GM23338 (cell line): ENCODE measurements around the gene CLSTN1. TPM values are rescaled to one million over a fixed set of nuclear protein-coding genes. Genes with fewer than 3 reads are reported as not detected.

ENCODE experiments used
- ATAC-seq: fragments of 200-7000 bp; cut with Tn5 transposase; 3 replicates; pipeline ENCODE4 v1.9.1; 2020
- DNase-seq: peaks from one replicate; pipeline ENCODE4 v3.0.0-alpha.2; 2015; ENCODE audit warnings: low spot score
- H2AFZ ChIP-seq: fragments of 200-600 bp; sonication (generic); 2 replicates; pipeline ENCODE4 v1.8.0; 2016; ENCODE audit warnings: antibody characterized with exemption, mild to moderate bottlenecking, moderate library complexity
- H3F3A ChIP-seq: fragments of 200-600 bp; sonication (generic); replicated peaks from 2 replicates; pipeline ENCODE4 v1.8.0; 2017; ENCODE audit warnings: antibody characterized with exemption, mixed run types, low read depth
- H3K27ac ChIP-seq: fragments of 200-600 bp; sonication (generic); 2 replicates; pipeline ENCODE4 v1.6.1; 2016; ENCODE audit warnings: low read depth
- H3K27me3 ChIP-seq: fragments of 200-600 bp; sonication (generic); 2 replicates; pipeline ENCODE4 v1.8.0; 2016; ENCODE audit warnings: mild to moderate bottlenecking, mixed run types, moderate library complexity; ENCODE audit not compliant: insufficient read depth
- H3K36me3 ChIP-seq: fragments of 200-600 bp; sonication (generic); 2 replicates; pipeline ENCODE4 v1.8.0; 2016; ENCODE audit warnings: mild to moderate bottlenecking; ENCODE audit not compliant: insufficient read depth
- H3K4me1 ChIP-seq: fragments of 200-600 bp; sonication (generic); 2 replicates; pipeline ENCODE4 v1.8.0; 2016; ENCODE audit warnings: mild to moderate bottlenecking, moderate library complexity; ENCODE audit not compliant: insufficient read depth
- H3K4me2 ChIP-seq: fragments of 200-600 bp; sonication (generic); 2 replicates; pipeline ENCODE4 v1.7.1; 2017; ENCODE audit warnings: mixed run types
- H3K4me3 ChIP-seq: fragments of 200-600 bp; sonication (generic); 2 replicates; pipeline ENCODE4 v1.6.1; 2016; ENCODE audit warnings: mixed run types
- H3K79me2 ChIP-seq: fragments of 200-600 bp; sonication (generic); replicated peaks from 2 replicates; pipeline ENCODE4 v1.8.0; 2017; ENCODE audit warnings: mild to moderate bottlenecking; ENCODE audit not compliant: insufficient read depth
- H3K9me2 ChIP-seq: fragments of 200-600 bp; sonication (generic); 2 replicates; pipeline ENCODE4 v1.8.0; 2017; ENCODE audit not compliant: insufficient read depth
- H4K20me1 ChIP-seq: fragments of 200-600 bp; sonication (generic); replicated peaks from 2 replicates; pipeline ENCODE4 v1.8.0; 2017; ENCODE audit warnings: mild to moderate bottlenecking; ENCODE audit not compliant: insufficient read depth
- H3K27ac Mint-ChIP-seq: 2 replicates; pipeline ENCODE4 v1.8.0; 2020; ENCODE audit warnings: inconsistent platforms, mild to moderate bottlenecking, moderate library complexity, mixed read lengths
- H3K27me3 Mint-ChIP-seq: 3 replicates; pipeline ENCODE4 v1.8.0; 2022; ENCODE audit warnings: low read depth, mild to moderate bottlenecking, moderate library complexity, mixed read lengths, inconsistent platforms; ENCODE audit not compliant: insufficient read depth, poor library complexity
- H3K36me3 Mint-ChIP-seq: 3 replicates; pipeline ENCODE4 v1.8.0; 2021; ENCODE audit warnings: low read depth, mild to moderate bottlenecking, inconsistent platforms, moderate library complexity, mixed read lengths
- H3K4me1 Mint-ChIP-seq: 3 replicates; pipeline ENCODE4 v1.8.0; 2020; ENCODE audit warnings: mild to moderate bottlenecking, inconsistent platforms, mixed read lengths
- H3K4me3 Mint-ChIP-seq: 3 replicates; pipeline ENCODE4 v1.8.0; 2021; ENCODE audit warnings: moderate library complexity, mild to moderate bottlenecking, inconsistent platforms, mixed read lengths
- H3K9me3 Mint-ChIP-seq: 3 replicates; pipeline ENCODE4 v1.8.0; 2020; ENCODE audit warnings: moderate library complexity, mild to moderate bottlenecking, inconsistent platforms, mixed read lengths
- CREB1 ChIP-seq: fragments of 250-450 bp; sonication (Bioruptor Pico); IDR thresholded peaks from 2 replicates; pipeline ENCODE4 v1.5.0; 2020; ENCODE audit warnings: low read depth, mild to moderate bottlenecking, moderate library complexity
- EZH2 ChIP-seq: fragments of 200-600 bp; sonication (generic); IDR thresholded peaks from one replicate; pipeline ENCODE4 v1.8.0; 2017; ENCODE audit warnings: antibody characterized with exemption, mild to moderate bottlenecking, low read depth; ENCODE audit not compliant: unreplicated experiment
- EZH2phosphoT487 ChIP-seq: fragments of 200-600 bp; sonication (generic); IDR thresholded peaks from one replicate; pipeline ENCODE4 v1.8.1; 2018; ENCODE audit warnings: antibody characterized with exemption; ENCODE audit not compliant: unreplicated experiment
- JUNB ChIP-seq: IDR thresholded peaks from one replicate; pipeline ENCODE4 v1.6.1; 2016; ENCODE audit warnings: antibody characterized with exemption; ENCODE audit not compliant: unreplicated experiment
- NANOG ChIP-seq: IDR thresholded peaks from 2 replicates; pipeline ENCODE4 v1.6.1; 2016; ENCODE audit warnings: antibody characterized with exemption, borderline replicate concordance
- POLR2AphosphoS5 ChIP-seq: IDR thresholded peaks from 2 replicates; pipeline ENCODE4 v1.6.1; 2016; ENCODE audit warnings: antibody characterized with exemption, low read depth
- STAT1 ChIP-seq: IDR thresholded peaks from one replicate; pipeline ENCODE4 v1.6.1; 2016; ENCODE audit warnings: antibody characterized with exemption; ENCODE audit not compliant: unreplicated experiment
- ZNF114 ChIP-seq: fragments of 250-450 bp; sonication (Bioruptor Pico); IDR thresholded peaks from 2 replicates; pipeline ENCODE4 v1.5.0; 2020; ENCODE audit warnings: mild to moderate bottlenecking, moderate library complexity
- ZNF331 ChIP-seq: fragments of 250-450 bp; sonication (Bioruptor Pico); IDR thresholded peaks from 2 replicates; pipeline ENCODE4 v1.5.0; 2020; ENCODE audit warnings: low read depth, mild to moderate bottlenecking, moderate library complexity
- polyA plus RNA-seq: library from polyadenylated mRNA; unstranded; fragments of >200 nt; fragmentation: Nextera tagmentation; extraction: Ambion mirVana; gene quantifications from 2 replicates; pipeline ENCODE4 v1.2.1, GENCODE V29; 2016
- total RNA-seq: library from RNA; depleted of rRNA; stranded (reverse); fragments of >200 nt; shearing (Covaris generic); gene quantifications from 2 replicates; pipeline ENCODE4 v1.2.3, GENCODE V29; 2014
- TF ChIP-seq, protein P1 (sequence below): IDR thresholded peaks from one replicate; pipeline ENCODE4 v1.6.1; 2018; ENCODE audit warnings: antibody characterized with exemption; ENCODE audit not compliant: unreplicated experiment
- TF ChIP-seq, protein P2 (sequence below), 2 experiments: fragments of 200-600 bp in 1 of 2; sonication (generic) in 1 of 2; conservative IDR thresholded peaks; 2 replicates each; pipeline versions ENCODE4 v1.5.1 to v1.6.1; 2016 to 2017; ENCODE audit warnings: antibody characterized with exemption in 2 of 2, low read depth in 2 of 2, mild to moderate bottlenecking in 2 of 2, moderate library complexity in 1 of 2
- TF ChIP-seq, protein P3 (sequence below): IDR thresholded peaks from 2 replicates; pipeline ENCODE4 v1.6.1; 2016; ENCODE audit warnings: antibody characterized with exemption

Gene CLSTN1
- total and polyA plus RNA-seq, 2 experiments from 2014 or later = 38.5 to 66.2 TPM

DNA sequence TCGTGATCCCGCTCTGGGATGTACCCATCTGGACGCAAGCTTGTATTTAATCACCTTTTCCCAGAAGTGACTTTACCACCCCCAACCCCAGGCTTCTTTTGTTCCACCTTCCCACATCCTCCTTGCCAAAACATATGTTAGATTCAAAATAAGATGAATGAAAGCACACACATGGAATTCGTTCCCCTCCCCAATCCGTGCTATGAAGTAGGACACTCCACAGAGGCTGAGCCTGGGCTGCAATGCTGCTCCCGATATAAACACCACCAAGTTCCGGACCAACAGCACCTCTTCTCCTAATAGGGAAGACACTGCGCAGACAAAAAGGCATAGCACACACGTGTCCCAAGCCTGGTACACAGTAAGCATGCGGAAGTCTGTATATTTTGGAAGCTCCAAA is 86.1 kb downstream of the CLSTN1 start:
- H3K4me2 ChIP-seq = no peak overlapping the region
- Mint-ChIP-seq H3K4me1 (no peaks in the 10 kb centered on the region), H3K36me3 (peaks cover 82% of the 10 kb centered on the region), H3K27me3 (peaks cover 5% of the 10 kb centered on the region), H3K27ac (no peak overlapping the region), H3K9me3 (peaks cover 6% of the 10 kb centered on the region; the same call in 1 of the 3 replicates), H3K4me3 (no peak overlapping the region)
- peak overlapping the region; percentile 19; the same call in 1 of the 2 replicates for H3K27ac ChIP-seq
- ATAC-seq (no peak), DNase-seq (no peak)
- TF ChIP-seq JUNB = no peak
- TF ChIP-seq STAT1 = no peak
- no peak for TF ChIP-seq EZH2
- TF ChIP-seq EZH2phosphoT487 = no peak
- TF ChIP-seq, protein P1, sequence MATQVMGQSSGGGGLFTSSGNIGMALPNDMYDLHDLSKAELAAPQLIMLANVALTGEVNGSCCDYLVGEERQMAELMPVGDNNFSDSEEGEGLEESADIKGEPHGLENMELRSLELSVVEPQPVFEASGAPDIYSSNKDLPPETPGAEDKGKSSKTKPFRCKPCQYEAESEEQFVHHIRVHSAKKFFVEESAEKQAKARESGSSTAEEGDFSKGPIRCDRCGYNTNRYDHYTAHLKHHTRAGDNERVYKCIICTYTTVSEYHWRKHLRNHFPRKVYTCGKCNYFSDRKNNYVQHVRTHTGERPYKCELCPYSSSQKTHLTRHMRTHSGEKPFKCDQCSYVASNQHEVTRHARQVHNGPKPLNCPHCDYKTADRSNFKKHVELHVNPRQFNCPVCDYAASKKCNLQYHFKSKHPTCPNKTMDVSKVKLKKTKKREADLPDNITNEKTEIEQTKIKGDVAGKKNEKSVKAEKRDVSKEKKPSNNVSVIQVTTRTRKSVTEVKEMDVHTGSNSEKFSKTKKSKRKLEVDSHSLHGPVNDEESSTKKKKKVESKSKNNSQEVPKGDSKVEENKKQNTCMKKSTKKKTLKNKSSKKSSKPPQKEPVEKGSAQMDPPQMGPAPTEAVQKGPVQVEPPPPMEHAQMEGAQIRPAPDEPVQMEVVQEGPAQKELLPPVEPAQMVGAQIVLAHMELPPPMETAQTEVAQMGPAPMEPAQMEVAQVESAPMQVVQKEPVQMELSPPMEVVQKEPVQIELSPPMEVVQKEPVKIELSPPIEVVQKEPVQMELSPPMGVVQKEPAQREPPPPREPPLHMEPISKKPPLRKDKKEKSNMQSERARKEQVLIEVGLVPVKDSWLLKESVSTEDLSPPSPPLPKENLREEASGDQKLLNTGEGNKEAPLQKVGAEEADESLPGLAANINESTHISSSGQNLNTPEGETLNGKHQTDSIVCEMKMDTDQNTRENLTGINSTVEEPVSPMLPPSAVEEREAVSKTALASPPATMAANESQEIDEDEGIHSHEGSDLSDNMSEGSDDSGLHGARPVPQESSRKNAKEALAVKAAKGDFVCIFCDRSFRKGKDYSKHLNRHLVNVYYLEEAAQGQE = no peak
- TF ChIP-seq POLR2AphosphoS5 = no peak
- TF ChIP-seq NANOG = no peak
- no peaks in the 10 kb centered on the region for H3K27me3 ChIP-seq
- H3F3A ChIP-seq = no peaks in the 10 kb centered on the region; the same call in 1 of the 2 replicates
- no peak overlapping the region for H3K4me3 ChIP-seq
- no peak overlapping the region for H2AFZ ChIP-seq
- H4K20me1 ChIP-seq = peaks cover 1% of the 10 kb centered on the region; the same call in 1 of the 2 replicates
- H3K4me1 ChIP-seq = no peaks in the 10 kb centered on the region
- H3K79me2 ChIP-seq = no peaks in the 10 kb centered on the region
- peaks cover 41% of the 10 kb centered on the region for H3K36me3 ChIP-seq
- H3K9me2 ChIP-seq = no peaks in the 10 kb centered on the region

DNA sequence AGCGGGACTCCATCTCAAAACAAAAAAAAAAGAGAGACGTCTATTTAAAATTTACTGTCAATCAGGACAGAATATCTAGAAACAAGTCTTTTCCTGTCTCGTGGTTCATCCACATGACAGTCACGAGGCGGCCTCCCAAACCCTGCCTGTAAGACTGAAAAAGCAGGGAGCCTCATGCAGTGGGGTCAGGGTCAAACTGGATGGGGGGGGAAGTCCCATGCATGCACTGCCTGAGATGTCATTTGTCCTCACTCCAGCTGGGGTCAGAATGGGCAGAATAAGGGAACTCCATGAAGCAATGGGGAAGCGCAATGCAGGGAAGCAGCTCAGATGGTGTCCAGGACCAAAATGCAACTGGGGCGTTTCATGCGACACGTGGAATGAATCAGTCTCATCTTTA is 86.7 kb downstream of the CLSTN1 start:
- Histone ChIP-seq H4K20me1 (no peaks in the 10 kb centered on the region; the same call in 1 of the 2 replicates), H3K4me3 (no peak overlapping the region), H3K27ac (no peak overlapping the region), H3F3A (no peaks in the 10 kb centered on the region; the same call in 1 of the 2 replicates), H3K9me2 (no peaks in the 10 kb centered on the region), H2AFZ (no peak overlapping the region), H3K79me2 (no peaks in the 10 kb centered on the region), H3K27me3 (no peaks in the 10 kb centered on the region), H3K4me1 (no peaks in the 10 kb centered on the region), H3K4me2 (no peak overlapping the region), H3K36me3 (peaks cover 43% of the 10 kb centered on the region)
- Mint-ChIP-seq H3K9me3 (peaks cover 6% of the 10 kb centered on the region; the same call in 1 of the 3 replicates), H3K4me1 (no peaks in the 10 kb centered on the region), H3K27ac (no peak overlapping the region), H3K36me3 (peaks cover 86% of the 10 kb centered on the region), H3K27me3 (peaks cover 5% of the 10 kb centered on the region), H3K4me3 (no peak overlapping the region)
- ATAC-seq = no peak
- no peak for DNase-seq
- TF ChIP-seq ZNF114 (CRISPR knock-in tag) = no peak
- TF ChIP-seq, protein P2, sequence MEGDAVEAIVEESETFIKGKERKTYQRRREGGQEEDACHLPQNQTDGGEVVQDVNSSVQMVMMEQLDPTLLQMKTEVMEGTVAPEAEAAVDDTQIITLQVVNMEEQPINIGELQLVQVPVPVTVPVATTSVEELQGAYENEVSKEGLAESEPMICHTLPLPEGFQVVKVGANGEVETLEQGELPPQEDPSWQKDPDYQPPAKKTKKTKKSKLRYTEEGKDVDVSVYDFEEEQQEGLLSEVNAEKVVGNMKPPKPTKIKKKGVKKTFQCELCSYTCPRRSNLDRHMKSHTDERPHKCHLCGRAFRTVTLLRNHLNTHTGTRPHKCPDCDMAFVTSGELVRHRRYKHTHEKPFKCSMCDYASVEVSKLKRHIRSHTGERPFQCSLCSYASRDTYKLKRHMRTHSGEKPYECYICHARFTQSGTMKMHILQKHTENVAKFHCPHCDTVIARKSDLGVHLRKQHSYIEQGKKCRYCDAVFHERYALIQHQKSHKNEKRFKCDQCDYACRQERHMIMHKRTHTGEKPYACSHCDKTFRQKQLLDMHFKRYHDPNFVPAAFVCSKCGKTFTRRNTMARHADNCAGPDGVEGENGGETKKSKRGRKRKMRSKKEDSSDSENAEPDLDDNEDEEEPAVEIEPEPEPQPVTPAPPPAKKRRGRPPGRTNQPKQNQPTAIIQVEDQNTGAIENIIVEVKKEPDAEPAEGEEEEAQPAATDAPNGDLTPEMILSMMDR (conservative IDR thresholded peaks at IDR 0.05; ENCODE audit: low read depth in 2 of 2) = no peak
- TF ChIP-seq, protein P3, sequence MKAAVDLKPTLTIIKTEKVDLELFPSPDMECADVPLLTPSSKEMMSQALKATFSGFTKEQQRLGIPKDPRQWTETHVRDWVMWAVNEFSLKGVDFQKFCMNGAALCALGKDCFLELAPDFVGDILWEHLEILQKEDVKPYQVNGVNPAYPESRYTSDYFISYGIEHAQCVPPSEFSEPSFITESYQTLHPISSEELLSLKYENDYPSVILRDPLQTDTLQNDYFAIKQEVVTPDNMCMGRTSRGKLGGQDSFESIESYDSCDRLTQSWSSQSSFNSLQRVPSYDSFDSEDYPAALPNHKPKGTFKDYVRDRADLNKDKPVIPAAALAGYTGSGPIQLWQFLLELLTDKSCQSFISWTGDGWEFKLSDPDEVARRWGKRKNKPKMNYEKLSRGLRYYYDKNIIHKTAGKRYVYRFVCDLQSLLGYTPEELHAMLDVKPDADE = no peak
- TF ChIP-seq, protein P1 = no peak
- no peak for TF ChIP-seq STAT1
- no peak for TF ChIP-seq ZNF331 (CRISPR knock-in tag)
- TF ChIP-seq NANOG = no peak
- no peak for TF ChIP-seq CREB1 (CRISPR knock-in tag)
- no peak for TF ChIP-seq JUNB
- no peak for TF ChIP-seq POLR2AphosphoS5
